ENCODE data around the gene NUDT7. TPM values are rescaled to one million over a fixed set of nuclear protein-coding genes. Genes with fewer than 3 reads are reported as not detected.

NUDT7 gene
- total RNA-seq, 3 donors from 2014 or later (not counting 1 experiment from before 2014, with no cell fraction given) = 1.6 to 4.3 (median 3.3) TPM

GRCh38 chr16:77689971-77690370 lies 32.3 kb upstream of the NUDT7 start:
- Mint-ChIP-seq H3K27me3 (ENCODE audit: low read depth in 2 of 2) (peaks cover 16 to 22% of the 10 kb centered on the region in 2 donors), H3K36me3 (no peaks in the 10 kb centered on the region), H3K27ac (no peak overlapping the region), H3K4me3 (no peak overlapping the region), H3K9me3 (no peaks in the 10 kb centered on the region), H3K4me1 (no peaks in the 10 kb centered on the region)
- DNase-seq = no peak
- 81% methylated on average over 4 of the region's 5 CpGs for WGBS (ENCODE audit: insufficient coverage)
- intact Hi-C loops (cut with micrococcal nuclease) = no loop called here
- Histone ChIP-seq H3K36me3 (ENCODE audit: control insufficient read depth, insufficient read depth, low read length) (no peaks in the 10 kb centered on the region), H3K27me3 (ENCODE audit: control insufficient read depth, insufficient read depth, low read length) (no peaks in the 10 kb centered on the region), H3K27ac (ENCODE audit: low read length) (no peak overlapping the region), H3K4me1 (ENCODE audit: control insufficient read depth, insufficient read depth, low read length) (no peaks in the 10 kb centered on the region), H3K4me3 (ENCODE audit: low read length) (no peak overlapping the region), H3K9me3 (ENCODE audit: control insufficient read depth, insufficient read depth, low read length) (no peaks in the 10 kb centered on the region)
- no peak for ATAC-seq
- no peak for TF ChIP-seq CTCF (IDR thresholded peaks at IDR 0.05)

- H3K27me3 ChIP-seq (ENCODE audit: control insufficient read depth, insufficient read depth, low read length) = no peaks in the 10 kb centered on the region
- Mint-ChIP-seq H3K36me3 (no peaks in the 10 kb centered on the region), H3K4me1 (no peaks in the 10 kb centered on the region), H3K27ac (no peak overlapping the region), H3K4me3 (no peak overlapping the region), H3K9me3 (no peaks in the 10 kb centered on the region), H3K27me3 (ENCODE audit: low read depth in 2 of 2) (peaks cover 16 to 22% of the 10 kb centered on the region in 2 donors)
- H3K27ac ChIP-seq (ENCODE audit: low read length) = no peak overlapping the region
- no peaks in the 10 kb centered on the region for H3K9me3 ChIP-seq (ENCODE audit: control insufficient read depth, insufficient read depth, low read length)
- TF ChIP-seq CTCF (IDR thresholded peaks at IDR 0.05) = no peak
- DNase-seq (no peak), ATAC-seq (no peak)
- H3K4me3 ChIP-seq (ENCODE audit: low read length) = no peak overlapping the region
- intact Hi-C loops (cut with micrococcal nuclease) = no loop called here
- H3K36me3 ChIP-seq (ENCODE audit: control insufficient read depth, insufficient read depth, low read length) = no peaks in the 10 kb centered on the region
- no peaks in the 10 kb centered on the region for H3K4me1 ChIP-seq (ENCODE audit: control insufficient read depth, insufficient read depth, low read length)
- 76% methylated on average over 7 of the region's 7 CpGs for WGBS (ENCODE audit: insufficient coverage)
Measured at GRCh38 chr16:77690416-77690815, 31.9 kb upstream of the NUDT7 start.

- Mint-ChIP-seq H3K36me3 (no peaks in the 10 kb centered on the region), H3K27ac (no peak overlapping the region), H3K4me3 (no peak overlapping the region), H3K4me1 (no peaks in the 10 kb centered on the region), H3K9me3 (no peaks in the 10 kb centered on the region), H3K27me3 (ENCODE audit: low read depth in 2 of 2) (peaks cover 11 to 21% of the 10 kb centered on the region in 2 donors)
- DNase-seq = no peak
- TF ChIP-seq CTCF (IDR thresholded peaks at IDR 0.05) = no peak
- no peaks in the 10 kb centered on the region for H3K27me3 ChIP-seq (ENCODE audit: control insufficient read depth, insufficient read depth, low read length)
- no peak overlapping the region for H3K27ac ChIP-seq (ENCODE audit: low read length)
- no peaks in the 10 kb centered on the region for H3K9me3 ChIP-seq (ENCODE audit: control insufficient read depth, insufficient read depth, low read length)
- no peaks in the 10 kb centered on the region for H3K4me1 ChIP-seq (ENCODE audit: control insufficient read depth, insufficient read depth, low read length)
- ATAC-seq = no peak
- H3K36me3 ChIP-seq (ENCODE audit: control insufficient read depth, insufficient read depth, low read length) = no peaks in the 10 kb centered on the region
- 100% methylated on average over 1 of the region's 1 CpG for WGBS (ENCODE audit: insufficient coverage)
- H3K4me3 ChIP-seq (ENCODE audit: low read length) = no peak overlapping the region
- intact Hi-C loops (cut with micrococcal nuclease) = no loop called here
Measured at GRCh38 chr16:77692612-77693011, 29.7 kb upstream of the NUDT7 start.

- no peaks in the 10 kb centered on the region for H3K36me3 Mint-ChIP-seq
- Histone ChIP-seq H3K4me3 (ENCODE audit: low read length) (no peak overlapping the region), H3K4me1 (ENCODE audit: control insufficient read depth, insufficient read depth, low read length) (no peaks in the 10 kb centered on the region), H3K27ac (ENCODE audit: low read length) (no peak overlapping the region), H3K9me3 (ENCODE audit: control insufficient read depth, insufficient read depth, low read length) (no peaks in the 10 kb centered on the region), H3K36me3 (ENCODE audit: control insufficient read depth, insufficient read depth, low read length) (no peaks in the 10 kb centered on the region), H3K27me3 (ENCODE audit: control insufficient read depth, insufficient read depth, low read length) (no peaks in the 10 kb centered on the region)
- peaks cover 7 to 10% of the 10 kb centered on the region in 2 donors for H3K27me3 Mint-ChIP-seq (ENCODE audit: low read depth in 2 of 2)
- H3K27ac Mint-ChIP-seq = no peak overlapping the region
- H3K4me3 Mint-ChIP-seq = no peak overlapping the region
- no peak for ATAC-seq
- TF ChIP-seq CTCF (IDR thresholded peaks at IDR 0.05) = no peak
- DNase-seq = no peak
- H3K4me1 Mint-ChIP-seq = no peaks in the 10 kb centered on the region
- H3K9me3 Mint-ChIP-seq = no peaks in the 10 kb centered on the region
- intact Hi-C loops (cut with micrococcal nuclease) = no loop called here
Measured at GRCh38 chr16:77696149-77696548, 26.2 kb upstream of the NUDT7 start.
